Measurements from ENCODE around the gene TUBA4B.

The TUBA4B gene

DNA sequence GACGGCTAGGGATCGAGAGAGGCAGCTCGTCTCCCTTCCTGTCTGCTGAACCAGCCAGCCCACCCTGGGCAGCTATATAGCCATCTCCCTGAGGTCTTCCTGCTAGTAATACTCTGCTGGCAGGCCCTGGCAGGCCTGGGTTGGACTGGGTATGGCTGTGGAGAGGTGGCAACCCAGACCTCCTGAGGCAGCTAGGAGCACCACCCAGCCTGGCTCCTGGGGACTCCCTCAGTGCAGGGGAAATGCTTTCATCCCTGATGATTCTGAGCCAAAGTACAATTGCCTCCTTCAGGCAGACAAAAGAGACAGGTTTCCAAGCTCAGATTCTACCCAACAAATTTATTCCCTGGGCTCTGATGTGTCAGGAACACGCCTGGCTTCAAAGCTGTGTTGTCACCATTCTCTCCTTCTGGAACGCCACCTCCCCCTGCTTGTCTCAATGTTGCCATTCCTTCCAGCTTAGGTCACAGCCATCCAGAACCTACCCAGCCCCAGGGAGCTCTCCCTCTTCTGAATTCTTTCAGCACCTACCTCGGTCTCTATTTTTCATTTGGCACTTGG, 21.4 kb downstream of the TUBA4B start:
- H3K4me3 ChIP-seq (ENCODE audit: low read depth, low read length), result no peak overlapping the region
- no peaks in the 10 kb centered on the region for H3K36me3 ChIP-seq (ENCODE audit: control insufficient read depth in 2 of 2, insufficient read depth in 1 of 2, low read length in 2 of 2)
- no peaks in the 10 kb centered on the region for H3K9me3 ChIP-seq (ENCODE audit: control insufficient read depth, insufficient read depth, low read depth, low read length)
- POLR2A ChIA-PET, result interaction anchor here (0.8 to 1.5 kb wide), 9 partner anchors 11 to 67 kb away, joined by 3 to 13 read pairs (median 5); partner anchors contain the start of genes ANKZF1, ATG9A, GLB1L and STK16
- CTCF ChIA-PET, result interaction anchor here (0.6 to 15.0 kb wide), 8 partner anchors 9 to 323 kb away, joined by 3 to 297 read pairs (median 4); partner anchors contain the start of genes STK11IP and TUBA4B
- H3K27ac ChIP-seq (ENCODE audit: extremely low read depth, low read depth, low read length), result no peak overlapping the region
- H3K4me1 ChIP-seq (ENCODE audit: control insufficient read depth, insufficient read depth, low read length), result peaks cover 6% of the 10 kb centered on the region
- TF ChIP-seq ZNF10 (tag by site-specific recombination; IDR thresholded peaks at IDR 0.05), result no peak
- no peak for TF ChIP-seq ZNF24 (tag by site-specific recombination; IDR thresholded peaks at IDR 0.05)
- TF ChIP-seq ZNF23 (tag by site-specific recombination; IDR thresholded peaks at IDR 0.05; ENCODE audit: borderline replicate concordance), result no peak
- TF ChIP-seq, protein P1, sequence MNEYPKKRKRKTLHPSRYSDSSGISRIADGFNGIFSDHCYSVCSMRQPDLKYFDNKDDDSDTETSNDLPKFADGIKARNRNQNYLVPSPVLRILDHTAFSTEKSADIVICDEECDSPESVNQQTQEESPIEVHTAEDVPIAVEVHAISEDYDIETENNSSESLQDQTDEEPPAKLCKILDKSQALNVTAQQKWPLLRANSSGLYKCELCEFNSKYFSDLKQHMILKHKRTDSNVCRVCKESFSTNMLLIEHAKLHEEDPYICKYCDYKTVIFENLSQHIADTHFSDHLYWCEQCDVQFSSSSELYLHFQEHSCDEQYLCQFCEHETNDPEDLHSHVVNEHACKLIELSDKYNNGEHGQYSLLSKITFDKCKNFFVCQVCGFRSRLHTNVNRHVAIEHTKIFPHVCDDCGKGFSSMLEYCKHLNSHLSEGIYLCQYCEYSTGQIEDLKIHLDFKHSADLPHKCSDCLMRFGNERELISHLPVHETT (tag by site-specific recombination; IDR thresholded peaks at IDR 0.05), result no peak
- TF ChIP-seq ZNF521 (tag by site-specific recombination; IDR thresholded peaks at IDR 0.05), result no peak
- no peak for TF ChIP-seq ZNF394 (tag by site-specific recombination; IDR thresholded peaks at IDR 0.05; ENCODE audit: borderline replicate concordance)
- TF ChIP-seq ZNF560 (tag by site-specific recombination; IDR thresholded peaks at IDR 0.05; ENCODE audit: borderline replicate concordance), result no peak
- TF ChIP-seq ZNF76 (tag by site-specific recombination; IDR thresholded peaks at IDR 0.05; ENCODE audit: borderline replicate concordance, low read depth), result no peak
- TF ChIP-seq, protein P2, sequence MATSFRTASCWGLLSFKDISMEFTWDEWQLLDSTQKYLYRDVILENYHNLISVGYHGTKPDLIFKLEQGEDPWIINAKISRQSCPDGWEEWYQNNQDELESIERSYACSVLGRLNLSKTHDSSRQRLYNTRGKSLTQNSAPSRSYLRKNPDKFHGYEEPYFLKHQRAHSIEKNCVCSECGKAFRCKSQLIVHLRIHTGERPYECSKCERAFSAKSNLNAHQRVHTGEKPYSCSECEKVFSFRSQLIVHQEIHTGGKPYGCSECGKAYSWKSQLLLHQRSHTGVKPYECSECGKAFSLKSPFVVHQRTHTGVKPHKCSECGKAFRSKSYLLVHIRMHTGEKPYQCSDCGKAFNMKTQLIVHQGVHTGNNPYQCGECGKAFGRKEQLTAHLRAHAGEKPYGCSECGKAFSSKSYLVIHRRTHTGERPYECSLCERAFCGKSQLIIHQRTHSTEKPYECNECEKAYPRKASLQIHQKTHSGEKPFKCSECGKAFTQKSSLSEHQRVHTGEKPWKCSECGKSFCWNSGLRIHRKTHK (tag by site-specific recombination; IDR thresholded peaks at IDR 0.05), result no peak
- TF ChIP-seq ZIC2 (tag by site-specific recombination; IDR thresholded peaks at IDR 0.05), result 0 out of 2 replicates have a peak, but pooled peaks have one; percentile 6
- TF ChIP-seq, protein P3, sequence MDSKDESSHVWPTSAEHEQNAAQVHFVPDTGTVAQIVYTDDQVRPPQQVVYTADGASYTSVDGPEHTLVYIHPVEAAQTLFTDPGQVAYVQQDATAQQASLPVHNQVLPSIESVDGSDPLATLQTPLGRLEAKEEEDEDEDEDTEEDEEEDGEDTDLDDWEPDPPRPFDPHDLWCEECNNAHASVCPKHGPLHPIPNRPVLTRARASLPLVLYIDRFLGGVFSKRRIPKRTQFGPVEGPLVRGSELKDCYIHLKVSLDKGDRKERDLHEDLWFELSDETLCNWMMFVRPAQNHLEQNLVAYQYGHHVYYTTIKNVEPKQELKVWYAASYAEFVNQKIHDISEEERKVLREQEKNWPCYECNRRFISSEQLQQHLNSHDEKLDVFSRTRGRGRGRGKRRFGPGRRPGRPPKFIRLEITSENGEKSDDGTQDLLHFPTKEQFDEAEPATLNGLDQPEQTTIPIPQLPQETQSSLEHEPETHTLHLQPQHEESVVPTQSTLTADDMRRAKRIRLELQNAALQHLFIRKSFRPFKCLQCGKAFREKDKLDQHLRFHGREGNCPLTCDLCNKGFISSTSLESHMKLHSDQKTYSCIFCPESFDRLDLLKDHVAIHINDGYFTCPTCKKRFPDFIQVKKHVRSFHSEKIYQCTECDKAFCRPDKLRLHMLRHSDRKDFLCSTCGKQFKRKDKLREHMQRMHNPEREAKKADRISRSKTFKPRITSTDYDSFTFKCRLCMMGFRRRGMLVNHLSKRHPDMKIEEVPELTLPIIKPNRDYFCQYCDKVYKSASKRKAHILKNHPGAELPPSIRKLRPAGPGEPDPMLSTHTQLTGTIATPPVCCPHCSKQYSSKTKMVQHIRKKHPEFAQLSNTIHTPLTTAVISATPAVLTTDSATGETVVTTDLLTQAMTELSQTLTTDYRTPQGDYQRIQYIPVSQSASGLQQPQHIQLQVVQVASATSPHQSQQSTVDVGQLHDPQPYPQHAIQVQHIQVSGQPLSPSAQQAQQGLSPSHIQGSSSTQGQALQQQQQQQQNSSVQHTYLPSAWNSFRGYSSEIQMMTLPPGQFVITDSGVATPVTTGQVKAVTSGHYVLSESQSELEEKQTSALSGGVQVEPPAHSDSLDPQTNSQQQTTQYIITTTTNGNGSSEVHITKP (tag by site-specific recombination; IDR thresholded peaks at IDR 0.05), result peak; percentile 46; the same call in 1 of the 2 replicates
- no peak for TF ChIP-seq ZNF548 (tag by site-specific recombination; IDR thresholded peaks at IDR 0.05)
- peak; percentile 35; the same call in 1 of the 2 replicates for TF ChIP-seq GLIS2 (tag by site-specific recombination; IDR thresholded peaks at IDR 0.05)
- TF ChIP-seq, protein P4, sequence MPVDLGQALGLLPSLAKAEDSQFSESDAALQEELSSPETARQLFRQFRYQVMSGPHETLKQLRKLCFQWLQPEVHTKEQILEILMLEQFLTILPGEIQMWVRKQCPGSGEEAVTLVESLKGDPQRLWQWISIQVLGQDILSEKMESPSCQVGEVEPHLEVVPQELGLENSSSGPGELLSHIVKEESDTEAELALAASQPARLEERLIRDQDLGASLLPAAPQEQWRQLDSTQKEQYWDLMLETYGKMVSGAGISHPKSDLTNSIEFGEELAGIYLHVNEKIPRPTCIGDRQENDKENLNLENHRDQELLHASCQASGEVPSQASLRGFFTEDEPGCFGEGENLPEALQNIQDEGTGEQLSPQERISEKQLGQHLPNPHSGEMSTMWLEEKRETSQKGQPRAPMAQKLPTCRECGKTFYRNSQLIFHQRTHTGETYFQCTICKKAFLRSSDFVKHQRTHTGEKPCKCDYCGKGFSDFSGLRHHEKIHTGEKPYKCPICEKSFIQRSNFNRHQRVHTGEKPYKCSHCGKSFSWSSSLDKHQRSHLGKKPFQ (tag by site-specific recombination; IDR thresholded peaks at IDR 0.05), result no peak
- no peak for TF ChIP-seq IKZF3 (tag by site-specific recombination; IDR thresholded peaks at IDR 0.05)
- TF ChIP-seq ZNF747 (tag by site-specific recombination; IDR thresholded peaks at IDR 0.05), result no peak
- peak; percentile 74 for TF ChIP-seq GLIS1 (tag by site-specific recombination; IDR thresholded peaks at IDR 0.05)
- TF ChIP-seq, protein P5, sequence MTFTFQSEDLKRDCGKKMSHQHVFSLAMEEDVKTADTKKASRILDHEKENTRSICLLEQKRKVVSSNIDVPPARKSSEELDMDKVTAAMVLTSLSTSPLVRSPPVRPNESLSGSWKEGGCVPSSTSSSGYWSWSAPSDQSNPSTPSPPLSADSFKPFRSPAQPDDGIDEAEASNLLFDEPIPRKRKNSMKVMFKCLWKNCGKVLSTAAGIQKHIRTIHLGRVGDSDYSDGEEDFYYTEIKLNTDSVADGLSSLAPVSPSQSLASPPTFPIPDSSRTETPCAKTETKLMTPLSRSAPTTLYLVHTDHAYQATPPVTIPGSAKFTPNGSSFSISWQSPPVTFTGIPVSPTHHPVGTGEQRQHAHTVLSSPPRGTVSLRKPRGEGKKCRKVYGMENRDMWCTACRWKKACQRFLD (tag by site-specific recombination; IDR thresholded peaks at IDR 0.05), result no peak
- 0 out of 2 replicates have a peak, but pooled peaks have one; percentile 37 for TF ChIP-seq ZBTB48 (tag by site-specific recombination; IDR thresholded peaks at IDR 0.05)
- TF ChIP-seq, protein P6, sequence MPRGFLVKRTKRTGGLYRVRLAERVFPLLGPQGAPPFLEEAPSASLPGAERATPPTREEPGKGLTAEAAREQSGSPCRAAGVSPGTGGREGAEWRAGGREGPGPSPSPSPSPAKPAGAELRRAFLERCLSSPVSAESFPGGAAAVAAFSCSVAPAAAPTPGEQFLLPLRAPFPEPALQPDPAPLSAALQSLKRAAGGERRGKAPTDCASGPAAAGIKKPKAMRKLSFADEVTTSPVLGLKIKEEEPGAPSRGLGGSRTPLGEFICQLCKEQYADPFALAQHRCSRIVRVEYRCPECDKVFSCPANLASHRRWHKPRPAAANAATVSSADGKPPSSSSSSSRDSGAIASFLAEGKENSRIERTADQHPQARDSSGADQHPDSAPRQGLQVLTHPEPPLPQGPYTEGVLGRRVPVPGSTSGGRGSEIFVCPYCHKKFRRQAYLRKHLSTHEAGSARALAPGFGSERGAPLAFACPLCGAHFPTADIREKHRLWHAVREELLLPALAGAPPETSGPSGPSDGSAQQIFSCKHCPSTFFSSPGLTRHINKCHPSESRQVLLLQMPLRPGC (tag by site-specific recombination; IDR thresholded peaks at IDR 0.05), result no peak
- no peak; the same call in 1 of the 2 replicates for TF ChIP-seq SP7 (tag by site-specific recombination; IDR thresholded peaks at IDR 0.05)
- no peak for TF ChIP-seq ZNF777 (tag by site-specific recombination; IDR thresholded peaks at IDR 0.05; ENCODE audit: borderline replicate concordance)
- TF ChIP-seq, protein P7, sequence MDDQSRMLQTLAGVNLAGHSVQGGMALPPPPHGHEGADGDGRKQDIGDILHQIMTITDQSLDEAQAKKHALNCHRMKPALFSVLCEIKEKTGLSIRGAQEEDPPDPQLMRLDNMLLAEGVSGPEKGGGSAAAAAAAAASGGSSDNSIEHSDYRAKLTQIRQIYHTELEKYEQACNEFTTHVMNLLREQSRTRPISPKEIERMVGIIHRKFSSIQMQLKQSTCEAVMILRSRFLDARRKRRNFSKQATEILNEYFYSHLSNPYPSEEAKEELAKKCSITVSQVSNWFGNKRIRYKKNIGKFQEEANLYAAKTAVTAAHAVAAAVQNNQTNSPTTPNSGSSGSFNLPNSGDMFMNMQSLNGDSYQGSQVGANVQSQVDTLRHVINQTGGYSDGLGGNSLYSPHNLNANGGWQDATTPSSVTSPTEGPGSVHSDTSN (CRISPR knock-in tag; IDR thresholded peaks at IDR 0.05), result no peak
- TF ChIP-seq ZNF600 (tag by site-specific recombination; IDR thresholded peaks at IDR 0.05), result peak; percentile 74; the same call in 1 of the 2 replicates
- TF ChIP-seq ZNF335 (tag by site-specific recombination; conservative IDR thresholded peaks at IDR 0.05), result peak; percentile 58
- no peak for TF ChIP-seq ZSCAN23 (tag by site-specific recombination; IDR thresholded peaks at IDR 0.05)

Measured in HEK293 (cell line).